HG03060 (cell line): ENCODE data around the gene SP140.
A peak's percentile ranks its signal among the peaks of the same experiment; 100 is the strongest.
"Not testable (repeated sequence)": the region's sequence is repeated elsewhere in the genome, so short reads cannot be mapped to it uniquely, and the experiment has no call there.

Source experiments
- ATAC-seq: cut with Tn5 transposase; IDR thresholded peaks from one replicate; pipeline ENCODE4 v1.9.1; 2021; ENCODE audit warnings: low read depth, moderate number of reproducible peaks; ENCODE audit not compliant: unreplicated experiment

The SP140 gene

DNA sequence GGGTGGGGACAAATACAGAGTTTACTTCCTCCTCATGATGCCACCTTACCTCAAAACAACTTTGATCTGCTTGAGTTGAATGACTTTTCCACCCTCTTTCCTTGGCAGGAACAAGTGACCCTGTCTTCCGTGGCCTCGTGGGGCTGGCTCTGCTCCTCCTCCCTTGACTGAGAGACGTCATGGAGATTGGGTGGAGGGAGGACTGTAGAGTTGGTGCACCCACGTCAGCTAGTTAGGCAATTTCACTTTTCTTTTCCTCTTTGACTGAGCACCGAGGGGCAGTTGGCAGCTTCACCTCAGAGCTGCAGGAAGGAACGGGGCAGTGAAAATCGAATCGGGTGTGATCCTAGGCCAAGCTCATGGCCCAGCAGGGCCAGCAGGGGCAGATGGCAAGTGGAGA is at the start of gene SP140:
Gene SP140, plus strand, starts transcription at position 251 of the 400 bp plus-strand sequence. Its CDS starts 109 bp downstream, at position 360.
- ATAC-seq: peak; percentile 63

DNA sequence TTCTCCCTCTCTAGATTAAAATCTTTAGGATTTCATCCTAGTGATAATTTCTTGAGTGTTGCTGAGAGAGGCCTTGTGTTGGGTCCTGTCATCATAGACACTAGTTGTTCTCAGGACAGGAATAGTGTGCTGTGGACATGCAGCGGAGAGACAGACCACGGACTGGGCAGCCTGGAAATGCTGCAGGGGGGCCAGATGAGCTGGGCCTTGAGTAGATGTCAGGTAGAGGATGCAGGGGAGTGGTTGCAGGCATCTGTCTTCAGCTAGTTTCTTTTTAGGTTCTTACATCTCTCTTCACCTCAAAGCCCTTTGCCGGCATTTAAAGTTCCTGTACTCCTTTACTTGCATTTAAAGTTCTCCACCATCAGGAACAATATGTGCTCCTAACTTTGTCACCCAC is 48.5 kb upstream of the SP140 start:
- no peak for ATAC-seq

DNA sequence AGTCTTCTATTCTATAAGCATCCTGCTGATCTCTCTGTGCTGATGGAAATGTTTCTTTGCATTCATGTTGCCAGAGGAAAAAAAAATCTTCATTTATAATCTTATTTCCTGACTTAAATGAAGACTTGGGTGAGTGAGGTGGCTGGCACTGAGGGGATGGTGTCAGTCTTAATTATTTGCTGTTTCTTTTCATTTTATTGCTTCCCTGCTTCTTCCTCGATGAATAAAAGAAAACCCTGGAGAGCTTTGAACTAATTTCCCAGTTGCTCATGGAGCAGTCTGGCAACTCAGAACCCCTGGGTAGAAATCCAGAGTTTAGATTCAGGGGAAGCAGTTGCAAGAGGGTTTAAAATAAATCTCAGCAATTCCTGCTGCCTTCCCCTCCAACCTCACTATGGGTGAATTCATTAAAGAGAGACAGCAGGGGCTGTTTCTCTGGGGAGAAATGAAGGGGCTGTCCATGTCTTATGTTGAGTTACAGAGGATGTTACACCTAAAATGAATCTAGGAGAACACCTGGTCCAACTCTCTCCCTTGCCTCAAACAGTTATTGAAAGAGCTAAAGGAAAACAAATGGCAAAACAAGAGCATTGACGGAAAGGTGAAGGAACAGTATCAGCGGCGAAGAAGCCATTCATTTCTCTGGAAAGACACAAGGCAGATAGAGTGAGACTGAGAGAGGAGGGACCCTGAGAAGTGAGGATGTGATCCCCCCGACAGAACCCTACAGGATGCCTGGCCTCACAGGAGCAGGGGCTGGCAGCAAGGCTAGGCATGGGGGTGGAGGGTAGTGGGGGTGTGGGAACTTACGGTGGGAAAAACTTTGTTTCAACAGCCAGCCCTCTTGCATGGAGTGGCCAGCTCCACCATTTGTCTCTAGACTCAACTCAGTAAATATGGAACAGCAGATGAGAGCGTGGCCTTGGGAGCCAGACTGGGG is 46.7 kb upstream of the SP140 start:
- no peak for ATAC-seq

DNA sequence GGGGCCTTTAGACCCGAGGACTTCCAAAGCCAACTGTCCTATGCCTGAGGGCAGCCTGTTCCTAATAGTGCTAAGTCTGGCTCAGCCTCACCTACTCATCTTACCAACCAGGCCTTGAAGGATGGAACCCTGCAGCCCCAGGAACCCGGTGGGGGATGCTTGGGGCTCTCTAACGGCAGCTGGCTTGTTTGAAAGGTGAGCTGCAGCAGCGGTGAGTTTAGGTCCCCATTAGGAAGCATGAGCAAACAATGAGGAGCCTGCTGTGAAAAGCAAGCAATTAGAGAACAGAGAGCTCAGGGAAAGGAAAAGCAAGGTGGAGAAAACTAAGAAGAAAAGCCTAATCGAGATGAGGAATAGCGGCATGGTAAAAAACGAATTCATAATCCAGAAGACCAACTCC is 45.6 kb upstream of the SP140 start:
- no peak for ATAC-seq

DNA sequence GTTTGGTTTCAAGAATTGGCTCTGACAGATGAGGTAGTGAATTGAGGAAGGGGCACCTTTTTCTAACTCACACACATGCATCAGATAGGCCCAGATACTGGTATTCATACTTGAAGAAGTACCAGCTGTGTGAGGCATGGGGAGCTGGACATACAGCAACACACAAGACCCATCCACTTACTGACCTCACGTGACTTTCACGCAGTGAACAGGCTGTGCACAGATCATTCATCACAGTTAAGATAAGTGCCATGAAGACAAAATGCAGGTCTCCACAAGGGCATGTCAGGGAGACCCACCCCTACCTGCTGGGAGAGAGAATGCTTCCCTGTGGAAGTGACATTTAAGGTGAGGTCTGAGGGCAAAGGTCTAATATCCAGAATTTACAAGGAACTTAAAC is 44.3 kb upstream of the SP140 start:
- no peak for ATAC-seq

DNA sequence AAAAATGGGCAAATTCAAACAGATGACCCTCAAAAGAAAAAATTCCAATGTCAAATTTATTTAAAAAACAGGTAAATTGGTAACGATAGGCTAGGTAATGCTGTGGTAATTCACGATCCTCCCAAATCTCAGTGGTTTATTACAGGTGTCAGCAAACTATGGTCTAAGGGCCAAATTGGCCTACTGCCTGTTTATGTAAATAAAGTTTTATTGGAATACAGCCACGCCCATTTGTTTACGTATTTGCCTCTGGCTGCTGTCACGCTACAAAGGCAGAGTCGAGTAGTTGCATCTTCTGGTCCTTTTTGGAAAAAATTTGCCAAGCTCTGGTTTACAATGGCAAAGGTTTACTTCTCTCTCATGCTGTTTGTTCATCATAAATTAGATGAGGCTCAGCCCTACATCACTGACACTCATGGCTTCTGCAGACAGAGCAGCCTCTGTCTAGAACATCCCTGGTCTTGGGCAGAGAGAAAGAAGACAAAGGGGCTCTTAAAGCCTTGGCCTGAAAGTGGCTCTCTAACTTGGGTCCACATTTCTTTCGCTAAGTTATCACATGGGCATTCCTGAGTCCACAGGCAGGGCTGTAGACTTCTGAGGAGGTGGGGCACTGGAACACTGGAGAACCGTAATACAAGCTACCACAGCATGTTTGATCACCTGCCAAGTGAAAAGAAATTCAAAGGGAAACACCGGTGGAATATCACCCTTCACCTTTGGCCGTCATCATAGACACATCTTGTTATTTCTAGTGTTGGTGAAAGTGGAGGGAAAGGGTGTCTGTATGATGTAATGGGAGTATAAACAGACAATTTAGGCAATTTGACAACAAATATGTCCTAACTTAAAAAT is 40.6 kb upstream of the SP140 start:
- ATAC-seq: no peak

DNA sequence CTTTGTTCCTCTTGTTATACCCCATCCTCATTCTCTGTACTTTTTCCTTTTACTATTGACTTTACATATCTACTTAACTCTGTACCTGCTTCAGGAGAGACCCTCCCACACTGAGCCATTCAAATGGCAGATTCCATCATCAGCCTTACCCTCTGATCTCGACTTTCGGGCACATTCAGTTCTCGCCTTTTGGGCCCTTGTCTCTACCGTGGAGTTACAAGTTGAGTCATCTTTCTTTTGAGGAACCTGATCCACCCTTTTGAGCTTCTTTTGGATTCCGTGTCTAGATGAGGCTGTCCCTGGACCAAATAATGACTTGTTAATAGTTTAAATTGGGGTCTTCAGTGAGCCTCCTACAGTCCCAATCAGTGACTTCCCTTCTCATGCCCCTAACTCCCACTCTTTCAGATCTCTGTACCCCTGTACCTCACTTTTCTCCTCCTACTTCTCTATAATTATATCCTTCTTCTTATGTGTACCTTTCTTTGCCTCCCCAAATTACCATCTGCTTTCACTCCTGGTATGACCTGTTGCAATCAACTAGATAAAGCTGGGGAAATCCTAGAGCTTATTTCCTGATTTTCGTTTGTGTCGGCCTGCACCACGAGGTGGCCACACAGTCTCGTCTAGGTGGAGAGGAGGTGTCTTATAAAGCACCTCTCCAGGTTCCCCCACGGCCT is 23.0 kb upstream of the SP140 start:
- ATAC-seq: no peak

DNA sequence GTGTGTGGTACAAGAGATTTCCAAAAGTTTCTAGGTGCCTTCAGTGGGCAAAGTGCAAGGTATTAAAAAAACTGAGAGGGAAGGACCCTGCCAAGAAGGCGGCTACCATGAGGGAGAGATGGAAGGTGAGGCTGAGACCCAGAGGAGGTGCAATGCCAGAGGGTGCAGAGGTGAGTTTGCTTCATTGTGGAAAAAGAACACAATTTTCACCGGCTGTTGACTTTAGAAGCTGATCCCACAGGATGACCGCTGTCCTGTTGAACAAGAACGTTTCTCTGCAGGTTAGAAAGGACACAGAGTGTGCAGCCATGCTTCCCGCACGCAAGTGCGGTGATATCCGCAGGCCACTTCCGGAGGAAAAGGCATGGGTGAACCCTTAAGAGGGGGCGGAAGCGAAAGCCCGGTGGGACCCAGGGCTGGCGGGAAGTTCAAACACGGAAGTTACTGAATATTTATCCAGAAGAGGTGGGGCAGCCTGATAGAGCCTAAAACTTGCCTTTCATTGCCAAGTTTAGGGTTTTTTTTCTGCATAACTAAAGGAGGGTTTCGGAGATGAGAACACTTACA is 22.3 kb upstream of the SP140 start:
- ATAC-seq: peak; percentile 29

DNA sequence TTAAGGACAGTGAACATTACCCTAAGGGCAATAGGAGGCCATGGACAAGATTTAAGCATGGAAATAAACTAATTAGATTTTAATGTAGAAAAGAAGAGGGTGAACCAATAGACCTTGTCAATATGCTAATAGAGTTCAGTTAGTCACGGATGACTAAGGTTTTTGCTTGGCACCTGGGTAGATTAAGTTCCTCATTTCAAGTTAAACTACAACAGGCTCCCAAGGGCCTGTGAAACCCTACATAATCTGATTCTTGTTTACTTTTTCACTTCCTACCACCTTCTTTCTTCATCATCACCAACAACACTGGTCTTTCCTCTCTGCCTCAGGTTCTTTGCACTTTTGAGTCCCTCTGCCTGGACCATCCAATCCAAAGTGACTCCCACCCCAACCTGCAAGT is 20.5 kb upstream of the SP140 start:
- ATAC-seq: peak; percentile 39

DNA sequence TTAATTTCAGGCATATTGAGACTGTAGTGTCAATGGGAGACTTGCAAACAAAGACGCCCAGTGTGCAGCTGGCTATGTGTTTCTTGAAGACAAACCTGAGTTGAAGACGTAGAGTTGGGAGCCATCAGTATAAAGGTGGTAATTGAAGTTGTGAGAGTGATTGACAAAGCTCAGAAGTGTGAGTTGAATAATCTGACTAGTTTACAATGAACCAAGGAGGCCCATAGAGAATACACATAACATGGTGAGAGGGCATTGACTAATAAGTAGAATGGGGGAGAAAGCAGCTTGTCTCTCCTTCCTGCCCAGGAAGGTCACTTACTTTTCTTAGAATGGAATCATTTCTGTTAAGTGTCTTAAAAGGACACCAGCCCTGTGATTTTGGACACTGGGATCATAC is 19.8 kb upstream of the SP140 start:
- ATAC-seq: no peak

DNA sequence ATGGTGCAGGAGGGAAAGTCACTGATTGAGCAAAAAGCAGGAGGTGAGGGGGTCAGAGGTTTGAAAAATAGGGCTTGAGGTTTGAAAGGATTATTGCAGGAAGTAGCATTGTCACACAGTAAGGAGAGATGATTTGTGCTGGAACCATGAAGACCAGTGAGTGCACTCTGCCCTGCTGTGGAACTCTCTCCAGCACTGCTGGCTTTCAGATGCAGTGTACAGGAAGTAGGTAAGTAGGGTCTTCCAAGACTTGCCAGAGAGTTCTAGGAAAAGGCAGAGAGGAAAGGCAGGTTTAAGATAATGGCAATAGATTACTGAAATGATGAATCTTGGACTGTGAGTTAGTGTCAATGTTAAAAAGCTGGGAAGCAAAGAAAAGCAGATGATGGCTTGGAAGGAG is 17.0 kb upstream of the SP140 start:
- no peak for ATAC-seq

DNA sequence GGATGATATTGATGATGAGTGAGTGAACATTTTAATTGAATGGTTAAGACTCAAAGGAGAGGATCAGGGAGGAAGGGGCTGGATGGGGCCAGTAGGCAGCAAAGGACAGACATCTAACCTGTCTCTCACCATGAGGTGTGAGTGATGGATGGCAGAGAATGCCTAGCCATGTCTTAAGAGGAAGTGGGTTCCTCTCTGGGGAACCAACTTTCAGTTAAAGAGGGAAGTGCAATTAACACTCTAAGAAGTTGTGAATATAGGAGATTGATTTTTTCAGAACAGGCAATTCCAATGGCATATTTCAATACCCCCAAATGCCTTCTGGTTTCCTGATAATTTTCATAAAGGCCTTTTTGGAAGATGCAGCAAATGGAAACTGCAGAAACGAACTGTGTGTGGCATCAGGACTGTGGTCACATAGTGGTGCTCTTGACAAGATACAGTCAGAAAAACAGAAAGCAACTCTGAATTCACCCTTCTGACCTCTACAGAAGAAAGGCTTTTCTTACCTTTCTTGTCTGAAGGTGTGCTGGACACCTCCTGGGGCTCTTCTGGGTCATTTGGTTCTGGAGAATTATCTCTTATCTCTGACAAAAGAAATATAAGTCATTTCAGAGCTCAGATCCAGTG is 16.0 kb upstream of the SP140 start:
- no peak for ATAC-seq

DNA sequence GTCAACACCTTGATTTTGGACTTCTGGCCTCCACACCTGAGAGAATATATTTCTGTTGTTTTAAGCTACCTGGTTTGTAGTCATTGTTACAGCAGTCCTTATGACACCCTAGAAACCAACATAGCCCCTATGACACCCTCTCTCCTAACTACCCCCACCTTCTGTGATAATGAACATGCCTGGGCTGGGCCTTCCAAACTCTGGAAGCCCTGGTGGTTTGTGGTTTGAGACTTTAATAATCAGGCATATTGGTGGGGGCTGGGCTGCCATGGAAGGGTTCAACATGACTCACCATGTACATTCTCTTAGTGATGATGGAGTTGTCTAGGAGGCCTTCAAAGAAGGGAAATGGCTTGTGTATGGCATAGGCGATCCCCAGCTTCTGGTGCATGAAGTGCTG is 9.0 kb upstream of the SP140 start:
- ATAC-seq: no peak

DNA sequence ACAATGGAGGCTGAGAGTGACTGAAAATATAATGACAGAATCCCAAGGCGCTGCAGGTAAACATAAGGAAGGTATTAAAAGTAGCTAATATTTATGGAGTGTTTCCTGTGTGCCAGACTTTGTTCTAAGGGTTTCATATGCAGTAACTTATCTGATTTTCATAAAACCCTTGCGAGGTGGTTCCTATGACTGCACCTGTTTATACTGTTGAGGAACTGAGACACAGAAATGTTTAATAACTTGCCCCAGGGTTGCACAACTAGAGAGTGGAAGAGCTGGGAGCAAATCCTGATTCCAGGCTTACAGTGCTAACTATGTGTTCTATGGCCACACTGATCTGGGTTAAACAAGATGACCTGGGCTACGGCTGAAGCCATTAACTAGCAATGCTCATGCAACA is 8.1 kb upstream of the SP140 start:
- no peak for ATAC-seq

DNA sequence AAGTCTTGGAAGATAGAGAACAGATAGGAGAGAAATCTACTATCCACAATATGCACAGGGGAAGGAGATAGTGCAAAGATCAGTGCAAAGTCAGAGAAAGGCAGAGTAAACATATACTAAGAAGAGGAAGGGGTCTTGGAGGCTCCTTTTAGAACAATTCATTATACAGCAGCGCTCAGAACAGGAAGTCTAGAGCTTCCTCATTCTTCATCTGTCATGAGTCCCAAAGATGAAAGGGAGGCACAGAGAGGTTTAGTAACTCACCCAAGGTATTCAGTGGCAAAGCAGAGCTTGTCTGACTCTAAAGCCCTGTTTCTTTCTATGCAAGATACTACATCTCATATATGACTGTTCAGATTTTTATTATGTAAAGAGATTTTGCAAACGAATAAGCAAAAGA is 7.1 kb upstream of the SP140 start:
- ATAC-seq: no peak

DNA sequence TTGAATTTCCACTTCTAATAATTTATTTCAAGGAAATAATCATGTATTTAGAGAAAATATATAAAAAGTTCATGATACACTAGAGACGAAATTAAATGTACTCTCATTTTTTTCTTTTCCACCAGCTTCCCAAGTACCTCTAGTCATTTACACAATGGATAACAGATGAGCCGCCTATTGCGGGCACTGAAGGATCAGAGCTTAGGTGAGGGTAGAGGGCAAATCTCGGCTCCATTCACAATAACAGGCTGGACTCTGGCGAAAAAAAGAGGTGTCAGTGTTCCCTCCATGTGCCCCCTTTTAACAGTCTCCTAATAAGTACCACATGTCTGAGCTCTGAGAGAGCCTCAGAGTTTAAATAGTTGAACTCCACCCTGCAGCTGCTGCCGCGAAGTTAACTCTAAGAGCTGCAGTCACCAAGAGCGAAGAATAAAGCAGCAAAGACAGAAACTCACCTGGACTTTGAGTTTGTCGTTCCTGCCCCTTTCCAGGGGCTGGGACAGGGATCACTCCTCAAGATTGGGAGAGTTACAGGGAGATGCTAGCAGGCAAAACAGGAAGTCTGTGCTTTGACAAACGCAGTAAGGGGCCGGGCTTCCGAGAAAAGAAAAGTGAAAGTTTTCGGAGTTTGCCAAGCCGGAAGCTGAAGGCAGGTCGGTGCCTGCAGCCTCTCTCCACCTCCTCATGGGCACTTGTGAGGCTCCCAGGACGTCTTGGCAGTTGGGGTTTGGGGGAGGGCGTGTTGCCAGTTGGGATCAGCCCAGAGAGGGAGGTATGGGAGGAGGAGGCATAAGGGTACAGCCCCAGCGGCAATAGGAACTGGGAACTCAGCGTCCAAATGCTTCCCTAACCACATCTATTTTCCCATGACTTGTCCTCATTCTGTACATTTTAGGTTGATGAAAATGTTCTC is 5.9 kb upstream of the SP140 start, which contains the start of gene SP110:
Gene SP110, minus strand, starts transcription at position 566 of the 913 bp plus-strand sequence. CDS start 3,057 bp downstream, outside the sequence.
- ATAC-seq: peak; percentile 37

DNA sequence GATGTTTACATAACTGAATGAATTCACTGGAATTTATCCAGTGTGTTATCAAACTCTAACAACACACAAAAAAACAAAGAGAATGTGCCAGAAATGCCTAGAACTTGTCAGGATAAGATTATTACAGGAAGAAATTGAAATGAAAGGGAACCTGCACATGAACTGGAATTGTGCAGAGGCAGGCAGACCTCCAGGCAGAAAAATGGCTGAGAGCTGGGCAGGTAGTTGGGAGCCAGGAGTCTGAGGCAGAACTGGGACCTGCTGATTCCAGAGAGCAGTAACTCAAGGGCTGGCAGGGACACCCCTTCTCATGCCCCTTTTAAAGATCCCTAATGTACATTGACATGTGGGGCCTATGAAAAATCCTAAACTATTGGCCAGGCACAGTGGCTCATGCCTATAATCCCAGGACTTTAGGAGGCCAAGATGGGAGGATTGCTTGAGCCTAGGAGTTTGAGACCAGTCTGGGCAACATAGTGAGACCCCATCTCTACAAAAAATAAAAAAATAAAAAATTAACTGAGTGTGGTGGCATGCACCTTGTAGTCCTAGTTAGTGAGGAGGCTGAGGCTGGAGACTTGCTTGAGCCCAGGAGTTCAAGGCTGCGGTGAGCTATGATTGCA is 5.1 kb upstream of the SP140 start:
- no peak for ATAC-seq

DNA sequence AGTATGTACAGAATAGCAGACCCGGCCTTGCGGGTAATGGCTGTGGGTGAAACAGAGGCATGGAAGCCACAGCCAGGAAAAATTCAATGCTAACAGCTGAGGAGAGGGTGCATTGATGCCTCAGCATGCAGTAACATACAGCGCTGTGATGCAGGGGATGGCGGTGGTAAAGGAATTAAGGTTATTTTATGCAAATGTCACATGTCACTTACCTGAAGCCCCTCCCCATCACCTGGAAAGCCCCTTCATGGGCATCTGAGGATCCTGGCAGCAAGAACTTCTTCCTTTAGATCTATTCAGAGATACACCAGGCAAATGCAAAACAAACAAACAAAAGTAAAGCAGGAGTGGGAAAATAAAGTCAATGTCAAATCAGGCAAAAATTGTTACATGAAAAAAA is 4.0 kb upstream of the SP140 start:
- ATAC-seq: no peak

DNA sequence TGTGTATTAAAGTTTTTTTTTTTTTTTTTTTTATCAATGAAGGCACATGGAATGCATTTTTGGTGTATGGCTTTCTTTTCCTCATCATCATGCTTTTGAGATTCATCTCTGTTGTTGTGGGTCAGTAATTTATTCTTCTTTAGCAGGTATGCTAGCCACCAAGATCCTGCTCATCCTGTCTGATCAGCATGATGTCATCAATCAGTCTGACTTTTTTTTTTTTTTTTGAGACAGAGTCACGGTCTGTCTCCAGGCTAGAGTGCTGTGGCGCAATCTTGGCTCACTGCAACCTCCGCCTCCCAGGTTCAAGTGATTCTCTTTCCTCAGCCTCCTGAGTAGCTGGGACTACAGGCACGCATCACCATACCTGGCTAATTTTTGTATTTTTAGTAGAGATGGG is 2.7 kb upstream of the SP140 start:
- ATAC-seq: not testable (repeated sequence)
